Skeletal muscle tissue (tissue), 4 donors: ENCODE measurements around the gene PLPPR3. TPM values are rescaled to one million over a fixed set of nuclear protein-coding genes. Genes with fewer than 3 reads are reported as not detected.
"Not testable (repeated sequence)": the region's sequence is repeated elsewhere in the genome, so short reads cannot be mapped to it uniquely, and the experiment has no call there.

ENCODE experiments used
- H3K27ac ChIP-seq: one replicate; pipeline ENCODE4 v1.7.0; 2013; ENCODE audit warnings: mild to moderate bottlenecking, low read depth, low read length, inconsistent platforms
- H3K27me3 ChIP-seq, 3 donors: one replicate each; pipeline ENCODE4 v1.7.0; 2013; ENCODE audit warnings: low read length in 3 of 3; ENCODE audit not compliant: control insufficient read depth in 3 of 3, insufficient read depth in 3 of 3
- H3K36me3 ChIP-seq, 3 donors: one replicate each; pipeline ENCODE4 v1.7.0; 2013; ENCODE audit warnings: low read length in 3 of 3; ENCODE audit not compliant: control insufficient read depth in 3 of 3, insufficient read depth in 3 of 3
- H3K4me1 ChIP-seq, 3 donors: one replicate each; pipeline ENCODE4 v1.7.0; 2013; ENCODE audit warnings: low read length in 3 of 3, mild to moderate bottlenecking in 3 of 3; ENCODE audit not compliant: control insufficient read depth in 3 of 3, insufficient read depth in 3 of 3
- H3K4me3 ChIP-seq, 3 donors: one replicate each; pipeline ENCODE4 v1.7.0; 2013; ENCODE audit warnings: low read length in 3 of 3
- H3K9ac ChIP-seq, 3 donors: one replicate each; pipeline ENCODE4 v1.7.0; 2013; ENCODE audit warnings: low read length in 3 of 3, mild to moderate bottlenecking in 3 of 3, moderate library complexity in 2 of 3, low read depth in 1 of 3
- H3K9me3 ChIP-seq, 3 donors: one replicate each; pipeline ENCODE4 v1.7.0; 2013; ENCODE audit warnings: low read length in 3 of 3; ENCODE audit not compliant: control insufficient read depth in 3 of 3
- total RNA-seq: library from RNA; depleted of rRNA; stranded (reverse); fragments of >200 nt; gene quantifications from one replicate; pipeline ENCODE4 v1.2.3, GENCODE V29; 2014
- donor health status: Osteomylitis.

Gene PLPPR3
- total RNA-seq, 1 donor from 2014 or later = 0.52 TPM

- peaks cover 2 to 7% (median 6%) of the 10 kb centered on the region in 3 donors for H3K4me1 ChIP-seq
- H3K27ac ChIP-seq = no peak overlapping the region
- H3K9ac ChIP-seq = no peak overlapping the region
- no peaks in the 10 kb centered on the region for H3K9me3 ChIP-seq
- no peaks in the 10 kb centered on the region for H3K36me3 ChIP-seq
- H3K4me3 ChIP-seq = no peak overlapping the region
- H3K27me3 ChIP-seq = peaks cover 48 to 65% (median 55%) of the 10 kb centered on the region in 3 donors
Measured at GRCh38 chr19:844546-844971, 22.8 kb upstream of the PLPPR3 start.

- no peaks in the 10 kb centered on the region for H3K9me3 ChIP-seq
- H3K27me3 ChIP-seq = peaks cover 49 to 67% (median 50%) of the 10 kb centered on the region in 3 donors
- H3K36me3 ChIP-seq = no peaks in the 10 kb centered on the region
- no peak overlapping the region for H3K9ac ChIP-seq
- peaks cover 2 to 8% (median 6%) of the 10 kb centered on the region in 3 donors for H3K4me1 ChIP-seq
- no peak overlapping the region for H3K27ac ChIP-seq
- H3K4me3 ChIP-seq = no peak overlapping the region
Measured at GRCh38 chr19:843836-844545, 22.2 kb upstream of the PLPPR3 start.

GRCh38 chr19:843180-843835 is 21.6 kb upstream of the PLPPR3 start:
- Histone ChIP-seq H3K4me1 (peaks cover 4 to 10% (median 6%) of the 10 kb centered on the region in 3 donors), H3K36me3 (no peaks in the 10 kb centered on the region), H3K9ac (no peak overlapping the region), H3K9me3 (no peaks in the 10 kb centered on the region), H3K27ac (no peak overlapping the region), H3K27me3 (peaks cover 48 to 67% (median 53%) of the 10 kb centered on the region in 3 donors), H3K4me3 (no peak overlapping the region)

- H3K9ac ChIP-seq, H3K36me3 ChIP-seq, H3K4me3 ChIP-seq, H3K4me1 ChIP-seq, H3K9me3 ChIP-seq, H3K27ac ChIP-seq: not testable (repeated sequence)
- H3K27me3 ChIP-seq = peaks cover 44 to 61% (median 48%) of the 10 kb centered on the region in 3 donors
Measured at GRCh38 chr19:842802-843179, 21.0 kb upstream of the PLPPR3 start.

GRCh38 chr19:840519-841206 is 18.9 kb upstream of the PLPPR3 start, which contains the start of gene PRTN3:
PRTN3 (plus strand) TSS chr19:840999; CDS start chr19:841009, 10 bp downstream.
- Histone ChIP-seq H3K36me3 (no peaks in the 10 kb centered on the region), H3K27me3 (peaks cover 39 to 55% (median 39%) of the 10 kb centered on the region in 3 donors), H3K4me3 (no peak within 1 kb of the TSS), H3K9me3 (no peaks in the 10 kb centered on the region), H3K9ac (no peak within 1 kb of the TSS), H3K4me1 (peaks cover 2 to 6% (median 6%) of the 10 kb centered on the region in 3 donors), H3K27ac (no peak within 1 kb of the TSS)

- H3K27me3 ChIP-seq = peaks cover 31 to 47% (median 35%) of the 10 kb centered on the region in 3 donors
- H3K4me1 ChIP-seq = peaks cover 0 to 3% (median 2%) of the 10 kb centered on the region in 3 donors
- no peak overlapping the region for H3K4me3 ChIP-seq
- no peak overlapping the region for H3K27ac ChIP-seq
- no peak overlapping the region for H3K9ac ChIP-seq
- H3K36me3 ChIP-seq = no peaks in the 10 kb centered on the region
- H3K9me3 ChIP-seq = no peaks in the 10 kb centered on the region
Measured at GRCh38 chr19:835210-835810, 13.6 kb upstream of the PLPPR3 start.

GRCh38 chr19:834216-834615 is 12.5 kb upstream of the PLPPR3 start:
- H3K27me3 ChIP-seq = peaks cover 34 to 52% (median 39%) of the 10 kb centered on the region in 3 donors

GRCh38 chr19:831407-832369 is 9.9 kb upstream of the PLPPR3 start:
- peaks cover 38 to 52% (median 38%) of the 10 kb centered on the region in 3 donors for H3K27me3 ChIP-seq
- no peaks in the 10 kb centered on the region for H3K36me3 ChIP-seq
- H3K4me3 ChIP-seq = no peak overlapping the region
- no peaks in the 10 kb centered on the region for H3K9me3 ChIP-seq
- H3K27ac ChIP-seq = no peak overlapping the region
- no peaks in the 10 kb centered on the region for H3K4me1 ChIP-seq
- no peak overlapping the region for H3K9ac ChIP-seq

More at GRCh38 chr19:834216-834615, 12.5 kb upstream of the PLPPR3 start:
- Histone ChIP-seq H3K36me3 (no peaks in the 10 kb centered on the region), H3K9me3 (no peaks in the 10 kb centered on the region), H3K4me1 (peaks cover 0 to 3% (median 2%) of the 10 kb centered on the region in 3 donors), H3K9ac (no peak overlapping the region), H3K27ac (no peak overlapping the region), H3K4me3 (no peak overlapping the region)
